ENCODE data around the gene TPTE2.
"Not testable (repeated sequence)": the region's sequence is repeated elsewhere in the genome, so short reads cannot be mapped to it uniquely, and the experiment has no call there.

TPTE2 gene

DNA sequence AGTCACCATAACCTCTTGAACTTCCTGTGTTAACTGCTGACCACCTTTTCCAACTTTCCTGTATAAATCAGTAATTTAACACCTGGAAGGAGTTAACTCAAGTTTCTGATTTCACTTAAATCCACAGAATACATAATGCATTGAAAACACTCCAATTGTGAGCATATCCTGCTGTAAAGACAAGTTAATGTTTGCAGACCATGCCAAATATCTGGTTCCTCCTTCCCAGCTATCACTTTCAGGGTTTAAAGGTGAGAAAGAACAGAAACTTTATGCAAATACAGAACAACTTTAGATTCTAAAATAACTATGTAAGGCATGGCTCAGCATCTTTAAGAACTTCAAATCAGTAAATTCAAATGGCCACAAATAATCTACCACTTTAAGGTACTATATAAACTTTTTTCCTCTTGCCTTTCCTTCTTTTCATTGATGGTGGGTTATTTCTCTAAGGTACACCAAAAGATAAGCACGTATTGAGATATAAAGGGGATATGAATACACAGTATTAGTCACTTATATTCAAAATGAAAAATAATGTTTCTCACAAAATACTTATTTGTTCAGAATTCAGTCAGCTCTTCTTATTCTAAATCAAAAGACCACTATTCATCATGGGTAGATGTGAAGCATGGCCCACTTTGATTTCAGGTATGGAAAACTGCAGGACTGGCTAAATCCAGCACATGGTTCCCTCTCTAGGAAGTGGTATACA lies 6.6 kb upstream of the TPTE2 start:
- no peak for DNase-seq (ENCODE audit: low read depth in 1 of 2, low spot score in 1 of 2)

DNA sequence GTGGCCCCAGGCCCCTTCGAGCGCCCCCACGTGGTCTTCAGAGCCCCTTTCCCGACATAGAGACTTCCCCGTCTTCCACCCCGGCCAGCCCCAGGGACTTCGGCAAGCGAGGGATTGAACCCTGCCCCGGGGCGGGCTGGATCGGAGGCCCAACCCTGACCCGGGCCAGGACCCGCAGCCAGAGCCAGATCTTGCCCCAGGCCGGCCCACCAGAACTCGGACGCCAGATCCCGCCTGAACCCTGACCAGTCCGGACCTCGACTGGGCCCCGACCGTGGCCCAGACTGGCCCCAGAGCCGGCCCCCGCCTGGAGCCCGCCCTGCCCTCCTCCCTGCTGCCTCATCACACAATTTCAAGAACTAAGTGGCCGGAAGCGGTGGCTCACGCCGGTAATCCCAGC lies 253 bp upstream of the TPTE2 start:
- DNase-seq (ENCODE audit: low read depth in 1 of 2, low spot score in 1 of 2) = no peak

DNA sequence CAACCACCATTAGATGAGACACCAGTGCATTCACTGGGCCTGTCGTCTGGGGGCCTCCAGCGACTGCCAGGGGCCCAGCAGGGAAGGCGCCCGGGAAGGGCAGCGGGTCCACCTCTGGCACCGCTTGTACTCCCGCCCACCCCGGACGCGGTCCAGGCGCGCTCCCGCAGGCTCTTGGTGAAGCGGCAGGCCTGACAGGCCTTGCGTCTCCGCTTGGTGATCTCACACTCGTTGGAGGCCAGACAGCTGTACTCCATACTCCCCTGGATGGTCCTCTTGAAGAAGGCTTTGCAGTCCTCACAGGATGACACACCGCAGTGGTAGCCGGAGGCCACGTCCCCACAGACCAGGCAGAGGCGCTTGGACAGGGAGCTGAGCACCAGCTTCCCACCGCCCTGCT lies 660 bp downstream of the TPTE2 start:
- not testable (repeated sequence) for DNase-seq (ENCODE audit: low read depth in 1 of 2, low spot score in 1 of 2)

DNA sequence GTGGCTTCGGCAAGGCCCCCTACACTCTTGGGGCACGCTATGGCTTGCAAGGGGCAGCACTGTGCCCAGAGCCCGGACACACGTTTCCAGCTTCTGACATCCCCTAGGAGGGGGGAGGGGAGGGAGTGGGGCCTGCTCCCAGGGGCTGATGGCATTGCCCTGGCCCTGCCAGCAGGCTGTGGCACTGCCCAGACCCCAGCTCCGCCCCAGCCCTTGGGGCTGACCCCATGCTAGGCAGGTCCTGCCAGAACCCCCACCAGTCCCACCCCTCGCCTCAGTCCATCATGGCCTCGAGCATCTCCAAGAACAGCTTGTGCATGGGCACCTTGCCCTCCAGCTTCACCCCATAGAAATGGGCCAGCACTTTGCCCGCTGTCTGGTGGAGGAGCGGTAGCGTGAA lies 1.6 kb downstream of the TPTE2 start:
- DNase-seq (ENCODE audit: low read depth in 1 of 2, low spot score in 1 of 2) = not testable (repeated sequence)

DNA sequence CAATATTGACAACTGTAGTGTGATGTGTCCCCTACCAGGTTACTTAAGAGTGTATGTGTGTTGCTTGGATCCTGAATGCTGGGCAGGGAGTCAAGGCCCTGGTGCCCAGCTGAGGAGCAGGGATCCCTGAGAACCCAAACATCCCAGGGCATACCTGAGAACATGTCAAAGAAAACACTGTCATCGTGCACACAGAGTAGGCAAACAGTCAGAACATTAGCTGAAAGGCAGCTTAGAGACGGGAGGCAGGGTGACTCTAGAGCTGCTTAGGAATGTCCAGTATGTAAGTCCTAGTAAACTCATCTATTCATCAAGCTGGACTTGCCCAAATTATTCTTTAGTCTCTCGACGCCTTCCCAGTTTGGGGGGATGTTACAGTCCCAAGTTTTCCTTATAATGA lies 4.0 kb downstream of the TPTE2 start:
- not testable (repeated sequence) for DNase-seq (ENCODE audit: low read depth in 1 of 2, low spot score in 1 of 2)

DNA sequence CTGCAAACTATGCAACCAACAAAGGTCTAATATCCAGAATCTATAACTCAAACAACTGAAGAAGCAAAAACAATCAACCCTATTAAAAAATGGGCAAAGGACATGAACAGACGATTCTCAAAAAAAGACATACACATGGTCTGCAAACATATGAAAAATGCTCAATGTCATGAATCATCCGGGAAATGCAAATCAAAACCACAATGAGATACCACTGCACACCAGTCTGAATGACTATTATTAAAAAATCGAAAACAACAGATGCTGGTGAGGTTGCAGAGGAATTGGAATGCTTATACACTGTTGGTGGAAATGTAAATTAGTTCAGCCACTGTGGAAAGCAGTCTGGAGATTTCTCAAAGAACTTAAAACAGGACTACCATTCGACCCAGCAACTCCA lies 12.1 kb downstream of the TPTE2 start:
- DNase-seq (ENCODE audit: low read depth in 1 of 2, low spot score in 1 of 2) = not testable (repeated sequence)

DNA sequence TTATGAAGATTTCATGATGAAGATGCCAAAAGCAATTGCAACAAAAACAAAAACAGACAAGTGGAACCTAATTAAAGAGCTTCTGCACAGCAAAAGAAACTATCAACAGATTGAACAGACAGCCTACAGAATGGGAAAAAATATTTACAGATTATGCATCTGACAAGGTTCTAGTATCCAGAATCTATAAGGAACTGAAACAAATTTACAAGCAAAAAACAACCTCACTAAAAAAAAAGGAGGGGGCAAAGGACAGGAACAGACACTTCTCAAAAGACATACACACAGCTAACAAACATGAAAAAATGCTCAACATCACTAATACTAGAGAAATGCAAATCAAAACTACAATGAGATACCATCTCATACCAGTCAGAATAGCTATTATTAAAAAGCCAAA lies 35.7 kb downstream of the TPTE2 start:
- DNase-seq (ENCODE audit: low read depth in 1 of 2, low spot score in 1 of 2) = not testable (repeated sequence)

DNA sequence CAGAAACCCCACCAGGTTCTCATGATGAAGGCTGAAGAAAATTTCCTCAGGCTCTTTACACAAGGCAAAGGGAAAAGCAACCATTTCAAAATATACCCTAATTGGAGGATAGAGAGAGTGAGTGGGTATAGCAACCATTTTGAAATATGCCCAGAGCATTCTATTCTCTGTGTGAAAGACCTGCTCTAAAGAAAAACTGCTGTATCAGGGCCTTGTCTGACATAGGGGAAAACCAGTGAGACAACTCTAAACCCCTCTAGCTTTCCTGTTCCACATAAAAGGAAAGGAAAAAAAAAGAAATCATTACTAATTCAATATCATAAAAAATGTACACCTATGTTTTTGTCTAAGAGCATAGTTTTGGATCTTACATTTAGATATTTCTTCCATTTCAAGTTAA lies 42.3 kb downstream of the TPTE2 start:
- DNase-seq (ENCODE audit: low read depth in 1 of 2, low spot score in 1 of 2) = no peak

DNA sequence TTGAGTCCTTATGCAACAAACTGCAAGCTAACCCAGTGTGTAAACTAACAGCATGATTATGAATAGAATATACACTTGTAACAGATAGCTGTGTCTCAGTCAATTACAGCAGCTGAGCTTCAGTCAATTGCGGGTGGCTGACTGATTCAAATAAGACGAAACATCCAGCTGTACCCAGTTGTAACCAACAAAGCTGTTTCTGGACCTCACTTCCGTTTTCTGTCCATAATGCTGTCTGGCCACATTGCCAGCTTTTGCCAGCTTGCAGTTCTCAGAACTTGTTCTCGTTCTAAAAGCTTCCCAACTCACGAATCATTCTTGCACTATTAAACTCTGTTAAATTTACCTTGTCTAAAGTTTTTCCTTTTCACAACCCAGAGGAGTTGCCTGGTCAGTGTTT lies 53.7 kb downstream of the TPTE2 start:
- DNase-seq (ENCODE audit: low read depth in 1 of 2, low spot score in 1 of 2) = not testable (repeated sequence)

DNA sequence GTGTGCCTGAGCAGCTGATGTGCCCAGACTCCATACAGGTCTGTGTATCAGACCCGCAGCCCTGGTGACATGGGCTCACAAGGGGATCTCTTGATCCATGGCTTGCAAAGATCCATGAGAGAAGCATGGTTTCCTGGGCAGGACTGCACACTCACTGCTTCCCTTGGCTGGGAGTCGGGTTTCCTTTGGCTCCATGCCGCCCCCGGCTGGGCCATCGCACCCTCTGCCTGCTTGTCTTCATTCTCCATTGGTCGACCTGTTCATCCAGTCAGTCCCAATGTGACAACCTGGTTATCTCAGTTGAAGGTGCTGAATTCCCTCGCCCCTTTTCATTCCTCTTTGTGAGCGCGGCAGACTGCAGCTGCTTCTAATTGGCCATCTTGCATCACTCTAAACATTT lies 101.2 kb downstream of the TPTE2 start:
- not testable (repeated sequence) for DNase-seq (ENCODE audit: low read depth in 1 of 2, low spot score in 1 of 2)

DNA sequence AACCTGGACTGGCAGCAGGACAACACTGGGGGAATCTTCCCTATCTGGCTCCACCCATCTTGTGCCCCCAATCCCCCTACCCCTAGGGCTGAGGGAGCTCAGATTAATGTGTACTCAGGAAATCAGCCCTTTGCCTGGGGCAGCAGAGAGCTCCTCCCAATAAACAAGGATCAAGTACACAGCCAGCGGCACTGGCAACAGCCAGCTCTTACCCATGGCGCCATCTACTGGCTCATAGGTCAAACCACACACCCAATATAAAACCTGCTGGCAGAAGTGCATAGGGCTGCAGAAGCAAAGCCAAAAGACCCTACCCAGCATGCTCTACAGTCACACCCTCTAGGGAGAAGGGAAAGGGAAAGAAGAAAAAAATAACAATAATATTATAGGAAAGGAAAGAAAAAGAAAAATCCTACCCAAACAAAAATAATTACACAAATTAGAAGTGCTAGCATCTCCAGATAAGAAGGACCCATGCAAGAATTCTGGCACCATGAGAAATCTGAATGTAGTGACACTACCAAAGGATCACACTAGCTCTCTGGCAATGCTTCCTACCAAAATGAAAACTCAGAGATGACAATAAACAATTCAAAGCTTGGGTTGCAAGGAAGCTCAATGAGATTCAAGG lies 122.2 kb downstream of the TPTE2 start:
- not testable (repeated sequence) for DNase-seq (ENCODE audit: low read depth in 1 of 2, low spot score in 1 of 2)

DNA sequence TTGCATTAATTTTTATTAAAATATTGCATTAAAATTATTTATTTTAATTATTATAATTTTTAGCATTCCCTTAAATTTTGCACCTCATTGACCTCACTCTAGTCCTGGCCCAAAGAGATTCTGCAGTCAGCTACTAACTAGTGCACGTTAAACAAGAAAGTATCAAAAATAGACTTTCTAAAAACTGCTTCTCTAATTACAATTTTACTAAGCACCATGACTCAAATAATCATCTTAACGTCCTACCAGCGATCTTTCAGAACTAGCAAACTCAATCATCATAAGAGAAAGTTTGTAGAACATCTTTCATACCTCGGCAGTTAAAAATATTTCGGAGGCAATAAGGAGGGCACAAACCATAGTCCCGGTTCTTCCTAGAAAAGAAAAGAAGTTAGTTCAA lies 123.6 kb downstream of the TPTE2 start:
- DNase-seq (ENCODE audit: low read depth in 1 of 2, low spot score in 1 of 2) = not testable (repeated sequence)

DNA sequence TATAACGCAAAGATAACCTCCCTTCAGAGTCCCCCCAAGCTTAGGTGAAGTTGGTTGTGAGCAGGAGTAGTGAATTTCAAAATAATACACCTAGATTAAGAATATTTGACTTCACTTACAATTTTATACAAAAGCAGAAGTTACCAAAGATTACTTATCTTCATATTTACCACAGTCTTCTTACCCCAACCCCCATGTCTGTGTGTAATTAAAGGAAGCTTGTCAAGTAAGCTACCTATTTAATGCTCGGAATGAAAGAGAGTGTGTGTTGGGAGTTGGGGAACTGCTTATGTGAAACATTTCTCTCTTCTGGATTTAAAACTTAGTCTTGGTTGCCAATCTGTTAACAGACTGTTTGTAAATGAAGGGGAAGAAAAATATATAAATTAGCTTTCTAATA lies 139.1 kb downstream of the TPTE2 start:
- DNase-seq (ENCODE audit: low read depth in 1 of 2, low spot score in 1 of 2) = not testable (repeated sequence)

DNA sequence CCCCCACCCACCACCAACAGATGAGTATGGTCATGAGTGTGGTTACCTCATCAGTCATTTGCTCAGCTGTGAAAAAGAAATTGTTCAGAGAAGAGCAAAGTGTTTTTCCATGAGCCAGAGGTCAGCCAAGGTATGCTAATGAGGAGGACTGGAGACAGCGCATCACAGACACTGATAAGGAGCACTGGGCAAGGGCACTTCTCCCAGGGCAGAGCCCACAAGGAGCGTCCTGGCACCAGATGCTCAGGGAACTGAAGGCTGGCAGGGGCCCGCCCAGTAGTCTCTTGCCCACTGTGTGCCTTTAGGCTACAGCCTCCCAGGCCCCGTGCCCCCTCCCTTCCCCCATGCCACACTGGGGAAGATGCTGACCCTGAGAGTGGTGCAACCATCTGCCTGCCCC lies 148.8 kb downstream of the TPTE2 start:
- DNase-seq (ENCODE audit: low read depth in 1 of 2, low spot score in 1 of 2) = not testable (repeated sequence)

DNA sequence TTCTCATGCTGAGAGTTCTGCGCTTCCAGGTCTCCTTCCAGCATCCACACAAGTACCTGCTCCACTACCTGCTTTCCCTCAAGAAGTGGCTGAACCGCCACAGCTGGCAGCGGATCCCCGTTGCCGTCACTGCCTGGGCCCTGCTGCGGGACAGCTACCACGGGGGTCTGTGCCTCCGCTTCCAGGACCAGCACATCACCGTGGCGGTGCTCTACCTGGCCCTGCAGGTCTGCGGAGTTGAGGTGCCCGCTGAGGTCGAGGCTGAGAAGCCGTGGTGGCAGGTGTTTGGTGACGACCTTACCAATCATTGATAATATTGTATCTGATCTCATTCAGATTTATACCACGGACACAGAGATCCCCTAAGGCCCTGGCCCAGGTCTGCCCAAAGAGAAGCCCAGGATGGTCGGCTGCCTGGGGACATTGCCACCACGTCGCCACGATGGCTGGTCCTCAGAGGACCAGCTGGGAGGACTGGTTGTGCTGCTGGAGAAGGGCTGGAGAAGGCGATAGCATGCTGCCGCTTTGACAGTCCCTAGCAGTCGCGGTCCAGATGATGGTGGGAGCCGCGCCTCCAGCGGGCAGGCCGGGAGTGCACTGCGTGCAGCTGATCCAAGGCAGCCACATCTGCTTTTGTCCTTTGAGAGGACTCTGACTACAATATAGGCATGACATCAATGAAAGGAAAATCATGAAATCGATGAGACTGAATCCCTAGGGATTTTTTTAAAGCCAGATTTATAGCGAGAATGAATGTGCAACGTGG lies 178.4 kb downstream of the TPTE2 start:
- DNase-seq (ENCODE audit: low read depth in 1 of 2, low spot score in 1 of 2) = not testable (repeated sequence)

DNA sequence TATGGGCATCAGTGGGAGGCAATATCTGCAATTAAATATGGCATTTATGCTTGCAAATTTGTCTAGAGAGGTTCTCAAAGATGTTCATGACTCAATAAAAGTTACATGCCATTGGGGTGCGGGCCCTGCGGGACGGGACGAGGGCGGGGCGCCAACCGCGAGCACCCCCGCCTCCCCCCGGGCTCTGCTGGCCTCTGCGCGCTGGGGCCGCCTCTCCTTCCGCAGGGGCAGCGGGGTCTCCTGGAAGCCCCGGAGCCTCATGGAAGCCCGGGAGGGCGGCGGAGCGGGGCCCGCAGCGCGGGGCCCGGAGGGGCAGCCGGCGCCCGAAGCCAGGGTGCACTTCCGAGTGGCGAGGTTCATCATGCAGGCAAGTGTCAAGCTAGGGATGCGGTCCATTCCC lies 179.2 kb downstream of the TPTE2 start:
- no peak for DNase-seq (ENCODE audit: low read depth in 1 of 2, low spot score in 1 of 2)
